OCI-LY7 (cell line): ENCODE measurements around the gene SCIMP. TPM values are rescaled to one million over a fixed set of nuclear protein-coding genes. Genes with fewer than 3 reads are reported as not detected.
A peak's percentile ranks its signal among the peaks of the same experiment; 100 is the strongest.
"Not testable (repeated sequence)": the region's sequence is repeated elsewhere in the genome, so short reads cannot be mapped to it uniquely, and the experiment has no call there.

Experiments
- BruUV-seq: library from RNA; stranded (reverse); fragments of 400-500 nt; replicated peaks from 2 replicates; lab custom pipeline; 2021; lab: Mats Ljungman, UMichigan
- CTCF ChIA-PET: fragments of 300-600 bp; sonication (Branson Sonifier 250); formaldehyde crosslinking; loops from one replicate; lab custom pipeline; 2022; ENCODE audit warnings: antibody characterized with exemption; ENCODE audit not compliant: unreplicated experiment; lab: Charles Lee
- POLR2A ChIA-PET: fragments of 300-600 bp; sonication (Branson Sonifier 250); formaldehyde crosslinking; loops from one replicate; lab custom pipeline; 2022; ENCODE audit warnings: antibody characterized with exemption; lab: Charles Lee
- DNase-seq: peaks from one replicate; pipeline ENCODE4 v3.0.0-alpha.2; 2015; ENCODE audit warnings: low spot score
- H2AFZ ChIP-seq: fragments of 200-600 bp; sonication (generic), shearing (Covaris generic); 2 replicates; pipeline ENCODE4 v1.6.1; 2014; ENCODE audit warnings: mild to moderate bottlenecking, antibody characterized with exemption, low read length, moderate library complexity
- H3K27ac ChIP-seq: fragments of 200-600 bp; sonication (generic); 2 replicates; pipeline ENCODE4 v1.5.1; 2014; ENCODE audit warnings: mixed run types, low read depth, mild to moderate bottlenecking, moderate library complexity, low read length, inconsistent platforms; ENCODE audit not compliant: poor library complexity, severe bottlenecking
- H3K36me3 ChIP-seq: fragments of 200-600 bp; sonication (generic); 2 replicates; pipeline ENCODE4 v1.6.1; 2014; ENCODE audit warnings: mild to moderate bottlenecking, antibody characterized with exemption, low read length, moderate library complexity, mixed read lengths; ENCODE audit not compliant: insufficient read depth
- H3K4me1 ChIP-seq: fragments of 200-600 bp; sonication (generic); 2 replicates; pipeline ENCODE4 v1.5.1; 2014; ENCODE audit warnings: mild to moderate bottlenecking, low read length; ENCODE audit not compliant: insufficient read depth, poor library complexity, severe bottlenecking
- H3K4me2 ChIP-seq: fragments of 200-600 bp; sonication (generic); 2 replicates; pipeline ENCODE4 v1.6.1; 2014; ENCODE audit warnings: mild to moderate bottlenecking, low read length
- H3K4me3 ChIP-seq: fragments of 200-600 bp; sonication (generic); 2 replicates; pipeline ENCODE4 v1.5.1; 2014; ENCODE audit warnings: mild to moderate bottlenecking, low read depth, low read length; ENCODE audit not compliant: poor library complexity, severe bottlenecking
- H3K79me2 ChIP-seq: fragments of 200-600 bp; sonication (generic); 2 replicates; pipeline ENCODE4 v1.6.1; 2016; ENCODE audit warnings: low read depth, mild to moderate bottlenecking, low read length, moderate library complexity, mixed read lengths; ENCODE audit not compliant: insufficient read depth
- H3K9me2 ChIP-seq: fragments of 200-600 bp; sonication (generic); 2 replicates; pipeline ENCODE4 v1.6.1; 2016; ENCODE audit warnings: mild to moderate bottlenecking, low read length, mixed read lengths; ENCODE audit not compliant: insufficient read depth
- H3K9me3 ChIP-seq: fragments of 200-600 bp; sonication (generic); 2 replicates; pipeline ENCODE4 v1.6.1; 2014; ENCODE audit warnings: mild to moderate bottlenecking, mixed run types, low read length, mixed read lengths
- H4K20me1 ChIP-seq: fragments of 200-600 bp; sonication (generic); 2 replicates; pipeline ENCODE4 v1.6.1; 2014; ENCODE audit warnings: mild to moderate bottlenecking, antibody characterized with exemption, low read length, moderate library complexity, mixed read lengths; ENCODE audit not compliant: insufficient read depth
- CTCF ChIP-seq: fragments of 200-600 bp; sonication (generic); conservative IDR thresholded peaks from 2 replicates; pipeline ENCODE4 v1.5.1; 2014; ENCODE audit warnings: mild to moderate bottlenecking, antibody characterized with exemption, low read length, moderate library complexity, mixed read lengths
- EZH2phosphoT487 ChIP-seq: fragments of 200-600 bp; sonication (generic); IDR thresholded peaks from 2 replicates; pipeline ENCODE4 v1.6.1; 2018; ENCODE audit warnings: low read depth, borderline replicate concordance, mild to moderate bottlenecking, mixed run types, antibody characterized with exemption, low read length, moderate library complexity, mixed read lengths
- intact Hi-C: fragments of 100-400 bp; cut with micrococcal nuclease; formaldehyde crosslinking; loops from one replicate; pipeline ENCODE4 v1.10.0; 2022; ENCODE audit not compliant: unreplicated experiment
- total RNA-seq, 2 experiments: library from RNA; depleted of rRNA in 1 of 2; stranded (reverse); fragments of >200 nt in 1 of 2; shearing (Covaris generic) in 1 of 2; gene quantifications; 2 replicates each; pipeline ENCODE4 v1.2.3, GENCODE V29; 2014 to 2022

The SCIMP gene
- total RNA-seq, 2 experiments from 2014 or later = 0.27 to 0.88 TPM

GRCh38 chr17:5236938-5237540, 2.4 kb upstream of the SCIMP start:
- Histone ChIP-seq H3K4me1 (peaks cover 66% of the 10 kb centered on the region), H3K9me2 (no peaks in the 10 kb centered on the region), H3K4me3 (no peak overlapping the region), H3K36me3 (no peaks in the 10 kb centered on the region), H2AFZ (peak overlapping the region; percentile 35; the same call in 1 of the 2 replicates), H3K27ac (peak overlapping the region; percentile 51), H3K79me2 (no peaks in the 10 kb centered on the region), H3K4me2 (peak overlapping the region; percentile 16; the same call in 1 of the 2 replicates), H4K20me1 (no peaks in the 10 kb centered on the region), H3K9me3 (no peaks in the 10 kb centered on the region)
- ChIA-PET CTCF (no interaction called here), POLR2A (interaction anchor here (0.6 to 1.8 kb wide), 6 partner anchors 21 to 203 kb away, joined by 3 to 8 read pairs (median 4); no protein-coding TSS in a partner anchor)
- TF ChIP-seq EZH2phosphoT487 = no peak
- no peak for TF ChIP-seq CTCF
- BruUV-seq = no TSS peak
- intact Hi-C loops = loop anchor here (1.0 kb wide), 2 partner anchors 40 to 126 kb away; partner anchors contain the start of gene ZNF232
- no peak for DNase-seq

GRCh38 chr17:5233492-5233891, 1.2 kb downstream of the SCIMP start:
- CTCF ChIA-PET, DNase-seq, H3K79me2 ChIP-seq, intact Hi-C loops, H3K9me2 ChIP-seq, H3K9me3 ChIP-seq, POLR2A ChIA-PET, H3K27ac ChIP-seq, H3K36me3 ChIP-seq, H3K4me3 ChIP-seq, BruUV-seq, H4K20me1 ChIP-seq: not testable (repeated sequence)
- Histone ChIP-seq H3K4me2 (peak overlapping the region; percentile 18; the same call in 1 of the 2 replicates), H3K4me1 (peaks cover 81% of the 10 kb centered on the region), H2AFZ (peak overlapping the region; percentile 71; the same call in 1 of the 2 replicates)

GRCh38 chr17:5226940-5227878, 7.5 kb downstream of the SCIMP start:
- no peak for TF ChIP-seq EZH2phosphoT487
- no peak for TF ChIP-seq CTCF
- POLR2A ChIA-PET = interaction anchor here (0.6 to 5.4 kb wide), 4 partner anchors 15 to 73 kb away, joined by 4 to 36 read pairs (median 6); no protein-coding TSS in a partner anchor
- intact Hi-C loops = no loop called here
- Histone ChIP-seq H3K9me3 (no peaks in the 10 kb centered on the region), H3K36me3 (no peaks in the 10 kb centered on the region), H3K4me2 (peak overlapping the region; percentile 63), H3K4me1 (peaks cover 89% of the 10 kb centered on the region), H2AFZ (peak overlapping the region; percentile 54; the same call in 1 of the 2 replicates), H4K20me1 (no peaks in the 10 kb centered on the region), H3K79me2 (no peaks in the 10 kb centered on the region), H3K27ac (peak overlapping the region; percentile 56), H3K9me2 (no peaks in the 10 kb centered on the region), H3K4me3 (no peak overlapping the region)
- DNase-seq = peak; percentile 71
- CTCF ChIA-PET = interaction anchor here (0.6 to 1.7 kb wide), 3 partner anchors 11 to 166 kb away, joined by 3 to 6 read pairs (median 3); no protein-coding TSS in a partner anchor
- no TSS peak for BruUV-seq
